Type B pancreatic cell (in vitro differentiated cells): ENCODE measurements around the gene MRPL16. TPM values are rescaled to one million over a fixed set of nuclear protein-coding genes. Genes with fewer than 3 reads are reported as not detected.

Source experiments
- DNase-seq: peaks from one replicate; pipeline ENCODE4 v3.0.0; 2021; ENCODE audit warnings: mixed read lengths; ENCODE audit not compliant: unreplicated experiment; ENCODE audit errors: extremely low spot score
- H3K27ac Mint-ChIP-seq: 2 replicates; pipeline ENCODE4 v1.8.0; 2021; ENCODE audit warnings: mild to moderate bottlenecking, mixed read lengths
- H3K27me3 Mint-ChIP-seq: 2 replicates; pipeline ENCODE4 v1.8.0; 2021; ENCODE audit warnings: mixed read lengths
- H3K36me3 Mint-ChIP-seq: 2 replicates; pipeline ENCODE4 v1.8.0; 2021; ENCODE audit warnings: mixed read lengths
- H3K4me1 Mint-ChIP-seq: one replicate; pipeline ENCODE4 v1.8.0; 2021; ENCODE audit warnings: mixed read lengths; ENCODE audit not compliant: unreplicated experiment
- H3K4me3 Mint-ChIP-seq: 2 replicates; pipeline ENCODE4 v1.8.0; 2021; ENCODE audit warnings: mild to moderate bottlenecking, mixed read lengths
- H3K9me3 Mint-ChIP-seq: 2 replicates; pipeline ENCODE4 v1.8.0; 2021; ENCODE audit warnings: mixed read lengths
- CTCF ChIP-seq: fragments of 200-600 bp; sonication (generic); conservative IDR thresholded peaks from 2 replicates; pipeline ENCODE4 v1.5.0; 2021; ENCODE audit warnings: antibody characterized with exemption, mild to moderate bottlenecking
- total RNA-seq: library from RNA; stranded (reverse); gene quantifications from 2 replicates; pipeline ENCODE4 v1.2.1, GENCODE V29; 2021; ENCODE audit warnings: low replicate concordance

The MRPL16 gene
- total RNA-seq, 1 donor from 2014 or later: 67.1 TPM

- no peak overlapping the region for H3K27ac Mint-ChIP-seq
- no peak overlapping the region for H3K4me3 Mint-ChIP-seq
- no peaks in the 10 kb centered on the region for H3K36me3 Mint-ChIP-seq
These were observed 5.2 kb upstream of the MRPL16 start for GRCh38 chr11:59815754-59816153.

GRCh38 chr11:59814021-59814420 is 3.4 kb upstream of the MRPL16 start:
- Mint-ChIP-seq H3K4me3 (no peak overlapping the region), H3K27ac (no peak overlapping the region), H3K4me1 (peaks cover 9% of the 10 kb centered on the region)

More at GRCh38 chr11:59815754-59816153, 5.2 kb upstream of the MRPL16 start:
- no peaks in the 10 kb centered on the region for H3K9me3 Mint-ChIP-seq
- DNase-seq: no peak
- H3K4me1 Mint-ChIP-seq: peaks cover 5% of the 10 kb centered on the region
- H3K27me3 Mint-ChIP-seq: peaks cover 3% of the 10 kb centered on the region
- no peak for TF ChIP-seq CTCF

GRCh38 chr11:59813364-59813763 is 2.8 kb upstream of the MRPL16 start:
- Mint-ChIP-seq H3K9me3 (no peaks in the 10 kb centered on the region), H3K27ac (no peak overlapping the region), H3K4me3 (no peak overlapping the region), H3K27me3 (no peaks in the 10 kb centered on the region), H3K36me3 (peaks cover 4% of the 10 kb centered on the region), H3K4me1 (peaks cover 12% of the 10 kb centered on the region)
- TF ChIP-seq CTCF: no peak
- DNase-seq: no peak

More at GRCh38 chr11:59814021-59814420, 3.4 kb upstream of the MRPL16 start:
- DNase-seq: no peak
- no peaks in the 10 kb centered on the region for H3K36me3 Mint-ChIP-seq
- H3K9me3 Mint-ChIP-seq: no peaks in the 10 kb centered on the region
- TF ChIP-seq CTCF: no peak
- H3K27me3 Mint-ChIP-seq: peaks cover 2% of the 10 kb centered on the region

- no peak for DNase-seq
- TF ChIP-seq CTCF: no peak
- H3K4me3 Mint-ChIP-seq: no peak overlapping the region
- H3K36me3 Mint-ChIP-seq: peaks cover 4% of the 10 kb centered on the region
- H3K27ac Mint-ChIP-seq: no peak overlapping the region
- peaks cover 12% of the 10 kb centered on the region for H3K4me1 Mint-ChIP-seq
- H3K9me3 Mint-ChIP-seq: no peaks in the 10 kb centered on the region
- H3K27me3 Mint-ChIP-seq: no peaks in the 10 kb centered on the region
These were observed 1.6 kb upstream of the MRPL16 start for GRCh38 chr11:59812220-59812619.

GRCh38 chr11:59810911-59811259 is 307 bp upstream of the MRPL16 start:
- no peak for TF ChIP-seq CTCF
- Mint-ChIP-seq H3K4me1 (peaks cover 12% of the 10 kb centered on the region), H3K27me3 (no peaks in the 10 kb centered on the region), H3K36me3 (peaks cover 13% of the 10 kb centered on the region), H3K27ac (peak overlapping the region; percentile 88), H3K4me3 (peak overlapping the region; percentile 95), H3K9me3 (no peaks in the 10 kb centered on the region)
- no peak for DNase-seq

- no peak for TF ChIP-seq CTCF
- DNase-seq: no peak
- peaks cover 19% of the 10 kb centered on the region for H3K36me3 Mint-ChIP-seq
- no peaks in the 10 kb centered on the region for H3K27me3 Mint-ChIP-seq
- no peaks in the 10 kb centered on the region for H3K9me3 Mint-ChIP-seq
- H3K4me3 Mint-ChIP-seq: peak overlapping the region; percentile 37
- no peak overlapping the region for H3K27ac Mint-ChIP-seq
- peaks cover 15% of the 10 kb centered on the region for H3K4me1 Mint-ChIP-seq
These were observed 3.4 kb downstream of the MRPL16 start for GRCh38 chr11:59807047-59807610.
